ENCODE results near the gene TLDC2. TPM values are rescaled to one million over a fixed set of nuclear protein-coding genes. Genes with fewer than 3 reads are reported as not detected.
"Not testable (repeated sequence)": the region's sequence is repeated elsewhere in the genome, so short reads cannot be mapped to it uniquely, and the experiment has no call there.

Gene TLDC2
- total RNA-seq, 2 donors from 2014 or later, result 1.6 TPM; not detected in 1

DNA sequence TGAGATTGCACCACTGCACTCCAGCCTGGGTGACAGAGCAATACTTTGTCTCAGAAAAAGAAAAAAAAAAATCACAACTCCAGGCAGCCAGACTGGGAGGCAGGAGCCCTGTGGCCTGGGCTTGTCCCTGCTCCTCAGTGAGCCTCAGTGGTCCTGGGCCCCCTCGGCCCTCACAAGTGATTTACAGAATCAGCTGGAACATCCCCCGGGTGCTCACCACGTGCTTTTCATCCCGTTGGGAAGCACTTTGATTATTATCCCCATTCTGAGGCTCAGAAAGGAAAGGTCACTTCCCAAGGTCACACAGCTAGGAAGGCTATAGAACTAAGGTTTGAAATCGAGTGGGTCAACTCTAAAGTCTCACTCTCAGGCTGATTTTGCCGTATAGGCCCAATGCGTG is 43.1 kb upstream of the TLDC2 start:
- TF ChIP-seq, protein P1, sequence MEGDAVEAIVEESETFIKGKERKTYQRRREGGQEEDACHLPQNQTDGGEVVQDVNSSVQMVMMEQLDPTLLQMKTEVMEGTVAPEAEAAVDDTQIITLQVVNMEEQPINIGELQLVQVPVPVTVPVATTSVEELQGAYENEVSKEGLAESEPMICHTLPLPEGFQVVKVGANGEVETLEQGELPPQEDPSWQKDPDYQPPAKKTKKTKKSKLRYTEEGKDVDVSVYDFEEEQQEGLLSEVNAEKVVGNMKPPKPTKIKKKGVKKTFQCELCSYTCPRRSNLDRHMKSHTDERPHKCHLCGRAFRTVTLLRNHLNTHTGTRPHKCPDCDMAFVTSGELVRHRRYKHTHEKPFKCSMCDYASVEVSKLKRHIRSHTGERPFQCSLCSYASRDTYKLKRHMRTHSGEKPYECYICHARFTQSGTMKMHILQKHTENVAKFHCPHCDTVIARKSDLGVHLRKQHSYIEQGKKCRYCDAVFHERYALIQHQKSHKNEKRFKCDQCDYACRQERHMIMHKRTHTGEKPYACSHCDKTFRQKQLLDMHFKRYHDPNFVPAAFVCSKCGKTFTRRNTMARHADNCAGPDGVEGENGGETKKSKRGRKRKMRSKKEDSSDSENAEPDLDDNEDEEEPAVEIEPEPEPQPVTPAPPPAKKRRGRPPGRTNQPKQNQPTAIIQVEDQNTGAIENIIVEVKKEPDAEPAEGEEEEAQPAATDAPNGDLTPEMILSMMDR (IDR thresholded peaks at IDR 0.05), result no peak
- DNase-seq (ENCODE audit: low spot score) (no peak), ATAC-seq (ENCODE audit: insufficient number of reproducible peaks, low FRiP score, low read depth) (no peak)
- Histone ChIP-seq H3K4me3 (no peak overlapping the region), H3K27me3 (replicated peaks; ENCODE audit: insufficient read depth) (no peaks in the 10 kb centered on the region), H3K27ac (peak overlapping the region; percentile 41 to 73), H3K9me3 (no peaks in the 10 kb centered on the region), H3K4me1 (ENCODE audit: control insufficient read depth in 1 of 2, low read depth in 2 of 2) (peaks cover 22 to 77% of the 10 kb centered on the region in 2 donors), H3K36me3 (peaks cover 16% of the 10 kb centered on the region)

DNA sequence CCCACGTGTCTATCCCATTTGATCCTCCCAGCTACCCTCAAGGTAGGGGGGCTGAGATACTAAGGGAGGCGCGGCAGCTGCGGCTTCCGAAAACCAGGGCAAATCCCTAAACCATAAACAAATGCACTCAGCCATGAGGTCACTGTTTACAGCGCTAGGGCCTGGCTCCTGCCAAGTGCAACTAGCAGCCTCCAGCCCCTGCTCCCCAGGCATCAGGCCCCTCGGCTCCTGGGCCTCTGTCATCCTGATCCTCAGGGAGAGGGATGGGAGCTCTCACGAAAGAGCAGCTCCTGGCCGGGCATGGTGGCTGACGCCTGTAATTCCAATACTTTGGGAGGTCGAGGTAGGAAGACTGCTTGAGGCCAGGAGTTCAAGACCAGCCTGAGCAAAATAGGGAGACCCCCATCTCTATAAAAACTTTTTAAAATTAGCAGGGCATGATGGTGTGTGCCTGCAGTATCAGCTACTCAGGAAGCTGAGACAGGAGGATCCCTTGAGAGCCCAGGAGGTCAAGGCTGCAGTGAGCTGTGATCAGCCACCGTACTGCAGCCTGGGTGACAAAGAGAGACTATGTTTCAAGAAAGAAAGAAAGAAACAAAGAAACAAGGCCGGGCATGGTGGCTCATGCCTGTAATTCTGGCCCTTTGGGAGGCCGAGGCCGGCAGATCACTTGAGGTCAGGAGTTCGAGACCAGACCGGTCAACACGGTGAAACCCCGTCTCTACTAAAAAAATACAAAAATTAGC is 42.5 kb upstream of the TLDC2 start:
- Histone ChIP-seq H3K27me3 (replicated peaks; ENCODE audit: insufficient read depth) (no peaks in the 10 kb centered on the region), H3K4me3 (no peak overlapping the region), H3K9me3 (no peaks in the 10 kb centered on the region), H3K4me1 (ENCODE audit: control insufficient read depth in 1 of 2, low read depth in 2 of 2) (peaks cover 17 to 70% of the 10 kb centered on the region in 2 donors), H3K36me3 (peaks cover 9% of the 10 kb centered on the region), H3K27ac (peak overlapping the region; percentile 41 to 73)
- TF ChIP-seq, protein P1 (IDR thresholded peaks at IDR 0.05), result no peak
- no peak for DNase-seq (ENCODE audit: low spot score)
- ATAC-seq (ENCODE audit: insufficient number of reproducible peaks, low FRiP score, low read depth), result no peak

DNA sequence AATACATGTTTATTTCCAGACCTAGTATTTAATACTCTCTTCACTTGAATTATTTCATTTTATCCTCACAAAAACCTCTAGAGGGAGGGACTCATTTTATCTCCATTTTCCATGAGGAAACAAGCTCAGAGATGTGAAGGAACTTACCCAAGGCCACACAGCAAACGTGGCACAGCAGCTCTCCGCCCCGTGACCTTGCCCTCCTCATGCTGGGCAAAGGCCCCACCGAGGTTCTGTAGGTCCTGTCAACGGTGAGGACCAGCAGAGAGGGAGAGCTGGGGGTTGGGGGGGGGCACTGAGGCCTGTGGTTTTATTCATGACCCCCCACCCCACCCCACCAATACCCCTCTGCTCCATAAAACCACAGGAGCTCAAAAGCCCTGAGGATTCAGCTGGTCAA is 40.9 kb upstream of the TLDC2 start:
- Histone ChIP-seq H3K4me1 (ENCODE audit: control insufficient read depth in 1 of 2, low read depth in 2 of 2) (peaks cover 17 to 66% of the 10 kb centered on the region in 2 donors), H3K4me3 (peak overlapping the region; percentile 50), H3K9me3 (no peaks in the 10 kb centered on the region), H3K27me3 (replicated peaks; ENCODE audit: insufficient read depth) (no peaks in the 10 kb centered on the region), H3K27ac (peak overlapping the region; percentile 73 to 89), H3K36me3 (peaks cover 12% of the 10 kb centered on the region)
- TF ChIP-seq, protein P1 (IDR thresholded peaks at IDR 0.05), result no peak
- DNase-seq (ENCODE audit: low spot score) (no peak), ATAC-seq (ENCODE audit: insufficient number of reproducible peaks, low FRiP score, low read depth) (no peak)

DNA sequence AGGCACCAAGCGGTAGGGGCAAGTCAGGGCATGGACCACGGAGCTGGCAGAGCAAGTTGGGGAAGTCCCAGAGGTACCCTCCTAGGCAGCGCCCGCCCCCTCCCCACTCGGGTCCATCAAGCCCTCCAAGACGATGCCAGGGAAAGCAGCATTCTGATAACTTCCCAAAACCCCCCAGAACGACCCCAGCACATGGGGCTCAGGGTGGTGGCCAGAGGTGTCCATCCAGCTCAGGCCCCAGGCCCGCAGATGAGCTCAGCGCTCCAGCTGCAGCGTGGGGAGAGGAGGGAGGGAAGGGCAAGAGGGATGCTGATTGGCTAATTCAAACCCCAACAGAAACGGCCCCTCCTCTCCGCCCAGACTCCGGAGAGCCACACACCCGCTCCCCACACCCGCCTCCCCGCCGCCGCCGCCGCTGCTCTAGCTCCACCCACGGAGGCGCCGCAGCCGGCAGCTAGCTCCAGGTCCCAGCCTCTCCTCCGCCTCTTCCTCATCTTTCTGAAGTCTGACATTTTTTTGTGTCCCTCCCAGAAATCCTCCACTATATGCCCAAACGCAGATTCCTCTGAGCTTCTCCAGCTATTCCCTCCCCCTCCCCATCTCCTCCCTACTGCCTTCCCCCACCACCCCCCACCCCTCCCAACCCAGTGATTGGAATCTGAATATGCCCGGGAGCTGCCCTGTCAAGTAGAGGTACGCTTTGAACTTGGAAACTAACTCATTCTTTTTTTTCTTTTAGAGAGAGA is 40.3 kb upstream of the TLDC2 start:
- peak; percentile 61 for ATAC-seq (ENCODE audit: insufficient number of reproducible peaks, low FRiP score, low read depth)
- Histone ChIP-seq H3K4me3 (peak overlapping the region; percentile 50), H3K27ac (peak overlapping the region; percentile 73 to 89), H3K36me3 (peaks cover 12% of the 10 kb centered on the region), H3K27me3 (replicated peaks; ENCODE audit: insufficient read depth) (no peaks in the 10 kb centered on the region), H3K9me3 (no peaks in the 10 kb centered on the region), H3K4me1 (ENCODE audit: control insufficient read depth in 1 of 2, low read depth in 2 of 2) (peaks cover 17 to 60% of the 10 kb centered on the region in 2 donors)
- DNase-seq (ENCODE audit: low spot score), result peak; percentile 89
- TF ChIP-seq, protein P1 (IDR thresholded peaks at IDR 0.05), result no peak

DNA sequence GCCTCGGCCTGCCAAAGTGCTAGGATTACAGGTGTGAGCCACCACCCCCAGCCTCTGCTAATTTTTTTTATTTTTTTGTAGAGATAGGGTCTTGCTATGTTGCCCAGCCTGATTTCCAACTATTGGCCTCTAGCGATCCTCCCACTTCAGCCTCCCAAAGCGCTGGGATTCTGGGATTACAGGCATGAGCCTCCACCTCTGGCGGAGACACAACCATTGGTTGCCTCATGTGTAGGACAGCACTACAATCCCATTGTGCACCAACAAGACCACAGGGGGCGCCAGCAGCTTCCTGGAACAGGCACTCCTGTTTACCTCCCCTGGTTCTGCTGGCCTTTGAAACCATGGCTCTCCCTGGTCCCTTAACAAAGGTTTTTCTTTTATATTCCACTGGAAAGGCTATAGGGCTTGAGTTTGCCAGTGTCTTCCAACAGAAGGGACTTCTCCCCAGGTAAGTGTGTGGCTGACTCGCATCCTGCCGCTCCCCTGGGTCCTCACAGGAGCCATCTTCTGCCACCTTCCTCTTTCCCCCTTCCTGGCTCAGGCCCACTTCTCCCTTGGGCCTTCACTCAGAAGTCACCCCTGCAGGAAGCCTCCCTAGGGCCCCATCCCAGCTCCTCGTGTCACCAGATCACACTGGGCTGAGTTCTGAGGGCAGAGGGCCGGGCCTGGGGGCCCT is 39.2 kb upstream of the TLDC2 start:
- ATAC-seq (ENCODE audit: insufficient number of reproducible peaks, low FRiP score, low read depth) (no peak), DNase-seq (ENCODE audit: low spot score) (no peak)
- Histone ChIP-seq H3K9me3 (no peaks in the 10 kb centered on the region), H3K36me3 (peaks cover 12% of the 10 kb centered on the region), H3K27me3 (replicated peaks; ENCODE audit: insufficient read depth) (no peaks in the 10 kb centered on the region), H3K4me3 (no peak overlapping the region), H3K27ac (peak overlapping the region; percentile 57 to 73), H3K4me1 (ENCODE audit: control insufficient read depth in 1 of 2, low read depth in 2 of 2) (peaks cover 17 to 49% of the 10 kb centered on the region in 2 donors)
- TF ChIP-seq, protein P1 (IDR thresholded peaks at IDR 0.05), result peak; percentile 11

DNA sequence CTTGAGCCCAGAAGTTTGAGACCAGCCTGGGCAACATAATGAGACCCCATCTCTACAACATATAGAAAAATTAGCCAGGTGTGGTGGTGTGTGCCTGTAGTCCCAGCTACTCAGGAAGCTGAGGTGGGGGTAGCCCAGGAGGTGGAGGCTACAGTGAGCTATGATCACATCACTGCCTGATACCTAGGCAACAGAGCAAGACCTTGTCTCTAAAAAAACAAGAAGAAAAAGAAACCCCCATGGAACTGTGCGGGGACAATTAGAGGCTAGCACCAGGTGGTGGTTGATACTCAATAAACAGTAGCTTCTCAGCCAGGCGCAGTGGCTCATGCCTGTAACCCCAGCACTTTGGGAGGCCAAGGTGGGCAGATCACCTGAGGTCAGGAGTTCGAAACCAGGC is 37.6 kb upstream of the TLDC2 start:
- not testable (repeated sequence) for H3K27me3 ChIP-seq (replicated peaks; ENCODE audit: insufficient read depth); H3K4me3 ChIP-seq; DNase-seq (ENCODE audit: low spot score); H3K27ac ChIP-seq; H3K9me3 ChIP-seq; ATAC-seq (ENCODE audit: insufficient number of reproducible peaks, low FRiP score, low read depth)
- peaks cover 7 to 43% of the 10 kb centered on the region in 2 donors for H3K4me1 ChIP-seq (ENCODE audit: control insufficient read depth in 1 of 2, low read depth in 2 of 2)
- H3K36me3 ChIP-seq, result peaks cover 12% of the 10 kb centered on the region

Data from thoracic aorta (tissue), 2 donors.